ENCODE data around the gene IDH2. TPM values are rescaled to one million over a fixed set of nuclear protein-coding genes. Genes with fewer than 3 reads are reported as not detected.
"Not testable (repeated sequence)": the region's sequence is repeated elsewhere in the genome, so short reads cannot be mapped to it uniquely, and the experiment has no call there.

Gene IDH2
- total RNA-seq, 1 experiment from 2014 or later, result 70.3 TPM

GRCh38 chr15:90115783-90116182 lies 13.5 kb upstream of the IDH2 start:
- no peak for DNase-seq (ENCODE audit: low read depth)

GRCh38 chr15:90114451-90114901 lies 12.2 kb upstream of the IDH2 start:
- peak; percentile 8 for DNase-seq (ENCODE audit: low read depth)

GRCh38 chr15:90113166-90113565 lies 10.9 kb upstream of the IDH2 start:
- DNase-seq (ENCODE audit: low read depth), result no peak

DNA sequence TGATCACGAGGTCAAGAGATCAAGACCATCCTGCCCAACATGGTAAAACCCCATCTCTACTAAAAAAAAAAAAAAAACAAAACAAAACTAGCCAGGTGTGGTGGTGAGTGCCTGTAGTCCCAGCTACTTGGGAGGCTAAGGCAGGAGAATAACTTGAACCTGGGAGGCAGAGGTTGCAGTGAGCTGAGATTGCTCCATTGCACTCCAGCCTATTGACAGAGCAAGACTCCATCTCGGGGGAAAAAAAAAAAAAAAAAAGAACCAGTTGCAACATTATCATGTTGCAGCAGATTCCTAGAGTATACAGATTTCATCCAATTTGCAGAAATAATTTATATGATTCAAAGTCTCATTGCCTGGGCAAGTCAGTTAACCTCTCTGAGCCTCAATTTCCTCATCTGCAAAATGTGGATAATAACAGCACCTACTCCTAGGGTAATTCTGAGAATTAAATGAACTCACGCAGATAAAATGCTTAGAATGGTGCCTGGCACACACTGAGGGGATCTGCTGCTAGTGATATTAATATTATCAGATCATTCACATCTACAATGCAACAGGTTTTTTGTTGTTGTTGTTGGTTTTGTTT lies 7.0 kb upstream of the IDH2 start:
- DNase-seq (ENCODE audit: low read depth), result not testable (repeated sequence)

- DNase-seq (ENCODE audit: low read depth), result not testable (repeated sequence)
Observed at GRCh38 chr15:90108038-90108437, 5.8 kb upstream of the IDH2 start.

- peak; percentile 62 for DNase-seq (ENCODE audit: low read depth)
Observed at GRCh38 chr15:90106522-90107117, 4.4 kb upstream of the IDH2 start.

DNA sequence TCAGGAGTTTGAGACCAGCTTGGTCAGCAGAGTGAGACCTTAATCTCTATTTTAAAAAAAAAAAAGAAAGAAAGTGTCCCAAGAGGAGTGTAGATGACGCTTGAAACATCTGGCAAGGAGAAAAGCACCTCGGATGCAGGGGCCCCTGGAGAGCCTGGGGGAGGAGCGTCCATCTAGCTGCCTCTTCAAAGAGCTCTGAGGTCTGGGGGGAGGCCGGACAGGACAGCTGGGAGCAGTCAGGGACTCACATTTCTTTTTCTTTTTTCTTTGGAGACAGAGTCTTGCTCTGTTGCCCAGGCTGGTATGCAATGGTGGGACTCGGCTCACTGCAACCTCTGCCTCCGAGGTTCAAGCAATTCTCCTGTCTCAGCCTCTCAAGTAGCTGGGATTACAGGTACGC lies 3.3 kb upstream of the IDH2 start:
- DNase-seq (ENCODE audit: low read depth), result no peak

DNA sequence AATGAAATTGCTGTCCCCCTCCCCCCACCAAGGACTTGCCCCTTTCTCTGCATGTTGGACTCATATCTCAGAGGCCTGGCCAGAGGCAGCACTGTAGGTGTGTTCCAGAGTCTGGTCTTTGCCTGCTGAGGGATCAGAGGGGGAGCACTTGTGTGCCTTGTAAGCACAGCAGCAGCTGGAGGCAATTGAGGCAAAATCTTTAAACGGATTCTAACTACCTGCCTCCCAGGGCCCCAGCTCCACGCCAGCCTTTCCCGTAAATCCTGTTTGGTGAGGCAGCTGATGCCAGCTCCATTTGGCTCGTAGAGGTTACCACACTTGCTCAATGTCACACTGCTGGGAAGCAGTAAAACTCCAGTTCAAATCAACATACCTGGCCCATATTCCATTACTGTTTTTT lies 2.3 kb upstream of the IDH2 start:
- no peak for DNase-seq (ENCODE audit: low read depth)

GRCh38 chr15:90103701-90104329 lies 1.5 kb upstream of the IDH2 start:
- DNase-seq (ENCODE audit: low read depth), result no peak

DNA sequence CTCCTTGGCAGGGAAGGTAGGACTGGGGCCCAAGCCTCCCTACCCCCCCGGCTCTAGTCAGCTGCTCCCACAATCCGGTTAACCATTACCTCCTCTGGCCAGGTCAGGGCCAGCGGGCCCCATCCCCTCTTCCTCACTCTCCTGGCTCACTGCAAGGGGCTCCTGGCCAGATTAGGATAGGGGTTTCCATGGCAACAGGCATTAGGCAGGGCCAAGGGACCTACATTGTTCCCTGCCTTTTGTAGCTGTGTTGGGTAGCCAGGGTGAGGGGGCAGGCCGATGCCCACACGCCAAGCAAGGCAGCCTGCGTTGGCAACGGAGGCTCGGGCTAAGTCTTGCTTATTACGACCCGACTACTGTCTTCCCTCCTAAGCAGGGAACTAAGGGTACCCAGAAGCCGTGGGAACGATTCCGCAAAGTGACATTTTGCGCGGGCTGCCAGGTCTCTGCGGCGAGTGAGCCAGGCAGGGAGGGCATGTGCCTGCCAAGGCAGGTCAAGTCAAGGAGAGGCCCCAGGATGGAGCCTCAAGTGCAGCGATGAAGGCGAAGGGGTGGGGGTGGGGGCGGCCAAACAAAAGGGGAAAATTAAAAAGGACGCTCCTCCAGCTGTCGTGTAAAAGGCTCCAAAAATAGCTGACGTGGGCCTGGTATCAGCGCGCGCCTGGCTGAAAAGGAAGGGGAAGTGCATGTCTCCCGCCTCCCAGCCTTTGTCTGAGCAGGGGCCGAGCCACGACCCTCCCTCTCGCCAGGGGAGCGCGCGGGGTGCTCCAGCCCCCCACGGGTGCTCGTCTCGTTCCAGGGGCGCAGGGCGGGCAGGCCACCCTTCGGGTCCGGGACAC lies 919 bp downstream of the IDH2 start:
- peak; percentile 53 for DNase-seq (ENCODE audit: low read depth)

DNA sequence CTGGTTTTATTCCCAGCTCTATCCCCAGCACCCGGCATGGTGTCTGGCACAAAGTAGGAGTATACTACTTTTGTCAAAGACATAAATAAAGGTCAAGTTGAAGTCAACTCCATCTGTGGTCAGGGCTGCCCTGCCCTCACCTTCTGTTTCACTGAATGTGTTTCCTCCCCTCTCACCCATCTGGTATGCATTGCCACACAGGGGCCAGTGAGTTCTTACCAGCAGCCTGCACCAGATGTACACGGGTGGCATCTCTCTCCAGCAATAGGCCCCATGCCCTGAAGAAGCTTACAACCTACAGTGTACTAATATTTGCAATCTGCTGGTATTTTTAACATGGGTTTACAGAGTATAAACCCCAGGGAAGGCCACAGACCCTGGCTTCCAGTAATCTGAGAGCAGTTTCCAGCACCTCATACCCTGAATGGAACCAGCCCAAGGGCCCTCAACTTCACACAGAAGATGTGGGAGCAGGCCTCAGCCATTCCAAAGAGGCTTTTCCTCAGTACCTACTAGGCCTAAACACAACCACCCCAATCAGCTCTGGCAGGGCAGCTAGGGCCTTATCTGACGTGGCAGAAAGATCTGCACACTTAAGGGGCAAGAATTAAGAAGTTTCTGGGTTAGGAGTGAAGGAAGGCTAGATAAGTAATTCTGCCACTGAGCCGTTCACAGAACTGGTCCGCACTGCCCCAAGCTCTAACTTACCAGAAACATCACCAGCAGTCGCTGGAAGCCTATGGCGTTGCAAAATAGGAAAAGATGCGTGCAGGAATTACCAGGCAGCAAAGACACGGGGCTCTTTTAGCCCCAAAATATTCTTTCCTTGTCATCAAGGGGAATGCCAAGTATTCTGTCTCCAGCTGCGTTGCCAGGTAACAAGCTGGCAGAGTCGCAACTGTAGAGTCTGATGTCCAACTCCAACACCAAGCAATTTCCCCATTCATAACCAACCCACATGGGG lies 2.1 kb downstream of the IDH2 start:
- DNase-seq (ENCODE audit: low read depth), result peak; percentile 31

DNA sequence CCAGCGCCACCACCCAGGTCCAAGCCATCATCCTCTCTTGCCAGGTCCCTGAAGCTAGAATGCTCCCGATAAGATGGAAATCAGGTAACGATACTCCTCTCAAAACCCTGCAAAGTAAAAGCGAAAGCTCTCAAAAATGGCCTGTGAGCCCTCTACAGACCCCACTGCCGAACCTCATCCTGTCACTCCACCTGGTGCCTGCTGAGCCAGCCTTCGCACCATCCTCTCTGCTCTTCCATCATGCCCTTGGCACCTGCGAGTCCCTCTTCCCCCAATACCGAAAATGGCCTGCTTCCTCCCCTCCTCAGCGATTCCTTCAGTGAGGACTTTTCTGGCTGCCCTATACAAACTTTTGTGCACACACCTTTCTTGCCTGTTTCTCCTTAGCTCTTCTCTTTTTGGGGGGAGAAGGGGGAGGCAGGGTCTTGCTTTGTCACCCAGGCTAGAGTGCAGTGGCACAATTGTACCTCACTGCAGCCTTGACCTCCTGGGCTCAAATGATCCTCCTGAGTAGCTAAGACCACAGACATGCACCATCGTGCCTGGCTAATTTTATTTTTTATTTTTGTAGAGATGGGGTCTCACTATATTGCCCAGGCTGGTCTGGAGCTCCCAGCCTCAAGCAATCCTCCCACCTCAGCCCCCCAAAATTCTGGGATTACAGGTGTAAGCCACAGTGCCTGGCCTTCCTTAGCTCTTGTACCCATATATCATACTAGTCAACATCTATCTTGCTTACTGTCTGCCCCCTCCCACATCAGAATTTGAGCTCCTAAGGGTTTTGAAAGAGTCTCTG lies 3.0 kb downstream of the IDH2 start:
- no peak for DNase-seq (ENCODE audit: low read depth)

GRCh38 chr15:90097475-90097874 lies 4.8 kb downstream of the IDH2 start:
- DNase-seq (ENCODE audit: low read depth), result no peak

GRCh38 chr15:90095521-90095959 lies 6.7 kb downstream of the IDH2 start:
- no peak for DNase-seq (ENCODE audit: low read depth)

DNA sequence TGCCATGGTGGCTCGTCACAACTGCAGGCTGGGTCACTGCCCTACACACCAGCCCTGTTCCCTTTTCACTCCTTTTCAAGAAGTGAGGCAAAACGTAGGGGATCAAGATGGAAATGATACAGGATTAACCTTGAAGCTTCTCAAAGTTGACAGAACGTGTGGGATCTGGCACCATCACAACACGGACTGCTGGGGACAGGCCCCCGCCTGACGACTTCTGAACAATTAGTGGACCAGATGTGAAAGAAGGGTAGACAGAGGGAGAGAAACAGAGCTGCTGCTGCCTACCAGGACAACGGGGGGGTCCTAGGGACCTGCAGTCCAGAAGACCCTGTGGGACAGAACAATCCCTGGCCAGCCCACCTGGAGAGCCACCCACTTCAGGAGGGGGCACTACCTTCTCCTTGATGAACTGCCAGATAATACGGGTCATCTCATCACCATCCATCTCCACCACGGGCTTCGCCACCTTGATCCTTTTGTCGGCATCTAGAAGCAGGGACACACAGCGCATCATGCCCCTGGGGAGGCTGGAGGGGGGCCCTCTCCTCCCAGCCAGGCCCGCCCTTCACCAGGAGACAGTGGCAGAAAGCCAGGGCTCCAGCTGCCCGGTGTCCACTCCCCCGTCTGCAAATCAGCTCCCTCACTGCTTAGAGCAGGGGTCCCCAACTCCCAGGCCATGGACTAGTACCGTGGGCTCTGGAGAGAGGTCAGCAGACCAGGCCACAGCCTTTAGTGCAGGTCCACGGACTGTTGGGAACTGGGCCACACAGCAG lies 10.9 kb downstream of the IDH2 start:
- DNase-seq (ENCODE audit: low read depth), result no peak

GRCh38 chr15:90090226-90090848 lies 11.9 kb downstream of the IDH2 start:
- no peak for DNase-seq (ENCODE audit: low read depth)

GRCh38 chr15:90087454-90088154 lies 14.7 kb downstream of the IDH2 start:
- peak; percentile 32 for DNase-seq (ENCODE audit: low read depth)

DNA sequence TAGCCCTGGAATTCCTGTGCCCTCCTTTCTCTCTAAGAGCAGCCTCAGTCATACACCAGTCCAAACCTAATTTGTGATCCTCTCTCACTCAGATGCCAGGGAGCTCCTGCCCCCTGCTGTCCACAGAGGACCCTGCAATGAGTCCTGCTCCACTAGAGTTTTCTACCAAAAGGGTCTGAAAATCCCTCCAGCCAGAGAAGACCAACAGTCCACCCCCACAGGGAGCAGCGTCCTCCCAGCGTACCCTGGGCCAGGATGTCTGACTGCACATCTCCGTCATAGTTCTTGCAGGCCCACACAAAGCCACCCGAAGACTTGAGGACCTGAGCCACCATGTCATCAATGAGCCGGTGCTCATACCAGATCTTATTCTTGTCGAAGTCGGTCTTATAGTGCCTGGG lies 15.4 kb downstream of the IDH2 start:
- peak; percentile 44 for DNase-seq (ENCODE audit: low read depth)
